Measurements from ENCODE around the gene VDAC1. TPM values are rescaled to one million over a fixed set of nuclear protein-coding genes. Genes with fewer than 3 reads are reported as not detected.

The VDAC1 gene
- total and polyA plus RNA-seq, 10 of the 15 experiments (the other 5 are each of a cell fraction or from before 2014, with no cell fraction given): 245 to 488 (median 349) TPM

DNA sequence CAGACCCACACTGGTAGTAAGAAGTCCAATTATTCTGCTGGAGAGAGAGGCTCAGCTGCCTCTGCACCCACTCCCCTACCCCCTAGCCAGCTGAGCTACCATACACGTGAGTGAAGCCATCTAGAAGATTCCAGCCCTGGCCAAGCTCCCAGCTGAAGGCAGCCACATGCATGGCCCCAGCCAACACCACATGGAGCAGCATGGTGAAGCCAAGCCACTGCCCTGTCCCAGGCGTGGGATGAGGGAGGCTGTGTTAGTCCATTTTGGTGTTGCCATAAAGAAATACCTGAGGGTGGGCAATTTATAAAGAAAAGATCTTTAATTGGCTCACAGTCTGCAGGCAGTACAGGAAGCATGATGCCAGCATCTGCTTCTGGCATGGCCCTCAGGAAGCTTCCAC is 20.0 kb upstream of the VDAC1 start:
- H3K27ac ChIP-seq (ENCODE audit: control insufficient read depth, insufficient read depth): no peak overlapping the region
- ChIA-PET POLR2A (interaction anchor here (0.7 to 0.8 kb wide), 2 partner anchors 132 to 401 kb away, joined by 3 to 7 read pairs; no protein-coding TSS in a partner anchor), SMC1A (ENCODE audit: uncharacterized antibody, unreplicated experiment) (interaction anchor here (0.5 kb wide), 1 partner anchor 255 kb away, joined by 3 read pairs; no protein-coding TSS in a partner anchor), RAD21 (ENCODE audit: unreplicated experiment) (interaction anchor here (0.7 to 1.2 kb wide), 2 partner anchors 8 to 422 kb away, joined by 3 read pairs; no protein-coding TSS in a partner anchor), CTCF (interaction anchor here (0.8 to 1.3 kb wide), 3 partner anchors 15 to 45 kb away, joined by 3 to 7 read pairs (median 4); no protein-coding TSS in a partner anchor)
- H3K9me3 ChIP-seq (replicated peaks; ENCODE audit: control insufficient read depth, insufficient read depth, low read length): no peaks in the 10 kb centered on the region
- no peak overlapping the region for H3K4me3 ChIP-seq
- H3K27me3 ChIP-seq (replicated peaks in 1 of 2; ENCODE audit: control insufficient read depth in 2 of 2, insufficient read depth in 2 of 2, low read length in 1 of 2): no peaks in the 10 kb centered on the region; a peak in 2 of 4 replicates
- no peak overlapping the region for H3K4me2 ChIP-seq (ENCODE audit: control insufficient read depth, insufficient read depth)
- no peak for ATAC-seq
- peaks cover 6% of the 10 kb centered on the region for H3K4me1 ChIP-seq (ENCODE audit: control insufficient read depth, insufficient read depth, low read length)
- intact Hi-C loops (cut with micrococcal nuclease; ENCODE audit: unreplicated experiment): no loop called here
- no peaks in the 10 kb centered on the region for H4K20me1 ChIP-seq (ENCODE audit: control insufficient read depth, insufficient read depth)
- in situ Hi-C loops (cut with MboI): loop anchor here (5.0 kb wide), 1 partner anchor 262 kb away; no protein-coding TSS in a partner anchor
- 14% methylated on average over 2 of the region's 2 CpGs for WGBS (ENCODE audit: insufficient coverage, insufficient replicate concordance, low lambda C conversion rate, missing lambda C conversion rate)
- H3K79me2 ChIP-seq (ENCODE audit: control insufficient read depth, insufficient read depth, low read length): no peaks in the 10 kb centered on the region
- FAIRE-seq: no peak
- H3K36me3 ChIP-seq (ENCODE audit: control insufficient read depth in 2 of 2, insufficient read depth in 2 of 2, low read length in 1 of 2): no peaks in the 10 kb centered on the region
- DNase-seq (ENCODE audit: low read depth, low spot score): no peak
- BruUV-seq (replicated peaks): no TSS peak
- H3K9ac ChIP-seq (ENCODE audit: control insufficient read depth, insufficient read depth, low read length): no peak overlapping the region
- no peak overlapping the region for H2AFZ ChIP-seq (ENCODE audit: control insufficient read depth, low read depth, low read length)
- TF ChIP-seq KAT2A (conservative IDR thresholded peaks at IDR 0.05; ENCODE audit: control insufficient read depth, low read depth, low read length): no peak
- no peak for TF ChIP-seq PAX8 (IDR thresholded peaks at IDR 0.05)
- TF ChIP-seq, protein P1, sequence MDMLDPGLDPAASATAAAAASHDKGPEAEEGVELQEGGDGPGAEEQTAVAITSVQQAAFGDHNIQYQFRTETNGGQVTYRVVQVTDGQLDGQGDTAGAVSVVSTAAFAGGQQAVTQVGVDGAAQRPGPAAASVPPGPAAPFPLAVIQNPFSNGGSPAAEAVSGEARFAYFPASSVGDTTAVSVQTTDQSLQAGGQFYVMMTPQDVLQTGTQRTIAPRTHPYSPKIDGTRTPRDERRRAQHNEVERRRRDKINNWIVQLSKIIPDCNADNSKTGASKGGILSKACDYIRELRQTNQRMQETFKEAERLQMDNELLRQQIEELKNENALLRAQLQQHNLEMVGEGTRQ (IDR thresholded peaks at IDR 0.05; ENCODE audit: borderline replicate concordance, low read depth, low read length): no peak
- TF ChIP-seq CBX5 (IDR thresholded peaks at IDR 0.05; ENCODE audit: low read depth): no peak
- no peak for TF ChIP-seq DPF2 (IDR thresholded peaks at IDR 0.05)
- TF ChIP-seq LARP7 (IDR thresholded peaks at IDR 0.05): no peak
- no peak for TF ChIP-seq POLR2AphosphoS2 (IDR thresholded peaks at IDR 0.05; ENCODE audit: low read depth, low read length)
- no peak for TF ChIP-seq NFXL1 (IDR thresholded peaks at IDR 0.05; ENCODE audit: borderline replicate concordance)
- TF ChIP-seq HDAC6 (IDR thresholded peaks at IDR 0.05; ENCODE audit: unreplicated experiment): no peak
- TF ChIP-seq MYB (IDR thresholded peaks at IDR 0.05; ENCODE audit: borderline replicate concordance, low read depth, low read length): no peak
